GM21717 (cell line): Measurements from ENCODE around the gene TMEM108.

ENCODE experiments used
- ATAC-seq: cut with Tn5 transposase; IDR thresholded peaks from one replicate; pipeline ENCODE4 v1.9.1; 2021; ENCODE audit warnings: mild to moderate bottlenecking, moderate library complexity; ENCODE audit not compliant: unreplicated experiment

The TMEM108 gene

DNA sequence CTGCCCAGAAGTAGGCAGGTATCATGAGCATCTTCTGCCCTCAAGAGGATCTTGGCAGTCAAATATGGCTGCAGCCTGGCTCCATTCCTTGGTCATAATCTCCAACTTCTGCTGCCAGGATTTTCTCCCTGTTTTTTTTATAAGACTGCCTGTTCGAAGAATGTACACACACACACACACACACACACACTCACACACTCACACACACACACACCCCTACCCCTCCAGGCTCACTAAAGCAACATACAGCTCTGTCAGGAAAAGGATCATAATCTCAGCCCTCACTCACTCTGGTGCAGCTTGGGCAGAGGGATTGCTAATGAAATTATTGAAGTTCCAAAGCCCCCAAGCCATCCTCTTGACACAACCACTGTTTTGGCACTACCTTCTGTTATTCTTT, 232.4 kb downstream of the TMEM108 start:
- ATAC-seq = no peak

DNA sequence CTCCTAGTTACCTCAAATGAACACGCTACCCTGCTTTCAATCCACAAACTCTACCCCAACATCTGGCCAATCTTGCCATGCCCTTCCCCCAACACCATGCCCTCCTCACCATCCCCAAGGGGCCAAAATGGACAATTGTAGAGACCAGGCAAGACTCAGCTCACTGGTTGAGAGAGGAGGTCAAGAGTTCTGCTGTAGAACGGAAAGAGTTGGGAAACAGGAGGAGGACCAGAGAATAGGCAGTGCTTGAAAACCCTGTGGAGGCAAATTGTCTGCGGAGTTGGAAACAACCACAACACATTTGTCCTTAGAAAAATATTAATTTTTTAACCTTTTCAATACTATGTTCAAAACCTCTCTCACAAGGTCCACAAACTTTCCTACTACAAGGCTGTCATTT, 232.9 kb downstream of the TMEM108 start:
- ATAC-seq = no peak

DNA sequence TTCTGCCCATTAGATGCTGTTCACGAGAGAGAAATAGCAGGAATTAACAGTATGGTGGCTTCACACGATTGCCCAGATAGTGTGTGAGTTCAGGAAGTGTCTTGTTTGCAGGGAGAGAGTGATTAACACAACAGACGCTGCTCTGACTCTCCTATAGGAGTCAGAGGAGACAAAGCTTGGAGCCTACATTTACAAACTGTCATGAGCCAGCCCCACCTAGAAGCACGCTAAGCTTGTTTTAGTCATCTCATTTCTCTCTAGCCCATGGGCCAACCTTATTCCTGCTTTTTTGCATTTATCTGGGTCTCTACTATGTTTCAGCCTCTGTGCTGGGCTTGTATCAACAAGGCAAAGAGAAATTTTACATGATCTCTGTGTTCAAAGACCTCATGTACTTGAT, 233.3 kb downstream of the TMEM108 start:
- no peak for ATAC-seq

DNA sequence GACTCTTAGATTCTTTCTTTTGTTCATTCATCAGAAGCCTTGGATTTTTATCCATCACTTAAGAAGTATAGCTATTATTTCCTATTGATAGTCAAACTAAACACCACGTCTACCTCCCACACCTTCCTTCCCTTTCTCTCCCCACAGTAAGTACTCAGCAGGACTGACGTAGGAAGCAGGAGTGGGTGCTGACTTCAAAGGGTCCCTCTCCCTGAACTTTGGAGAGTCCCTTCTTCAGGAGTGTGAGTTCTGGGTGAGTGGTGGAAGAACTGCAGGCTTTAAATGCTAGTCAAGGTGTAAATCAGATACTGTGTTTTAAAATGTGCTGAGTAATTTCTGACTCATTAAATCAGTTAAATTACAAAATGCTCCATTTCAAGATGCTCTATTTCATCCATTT, 235.2 kb downstream of the TMEM108 start:
- no peak for ATAC-seq

DNA sequence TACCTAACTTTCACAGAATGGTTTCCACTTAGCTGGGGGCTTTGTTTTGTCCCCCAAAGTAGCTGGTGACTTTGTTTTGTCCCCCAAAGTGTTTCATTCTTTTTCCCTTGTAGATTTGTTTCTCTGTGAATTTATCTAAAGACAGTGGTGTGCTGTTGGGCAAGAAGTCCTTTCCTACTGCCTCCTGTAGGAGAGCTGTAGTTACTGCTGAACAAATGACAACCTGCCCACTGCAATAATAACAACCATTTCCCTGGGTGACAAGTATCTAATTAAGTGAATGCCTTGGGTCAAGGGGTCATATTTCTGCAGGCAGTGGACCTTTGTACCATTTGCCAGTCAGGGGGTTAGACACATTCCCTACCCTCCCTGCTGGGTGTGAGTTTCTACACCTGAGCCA, 236.3 kb downstream of the TMEM108 start:
- no peak for ATAC-seq

DNA sequence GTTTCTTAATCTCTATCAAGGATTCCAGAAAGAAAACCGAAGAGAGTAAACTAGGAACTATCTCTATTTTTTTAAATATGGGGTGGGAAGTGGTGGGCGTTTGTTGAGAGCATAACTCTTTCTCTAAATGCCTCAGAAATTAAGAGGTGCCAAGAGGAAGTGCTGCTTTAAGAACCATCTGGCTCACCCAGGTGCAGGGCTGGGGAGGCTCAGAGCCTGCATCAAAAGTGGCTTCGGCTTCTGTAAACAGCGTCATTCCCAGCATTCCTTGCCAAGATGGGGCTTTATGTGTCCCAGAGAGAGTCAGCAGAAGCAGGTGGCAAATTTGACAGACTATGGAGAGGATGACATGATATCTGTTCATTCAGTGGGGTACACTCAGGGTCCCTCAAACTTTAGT, 238.4 kb downstream of the TMEM108 start:
- no peak for ATAC-seq

DNA sequence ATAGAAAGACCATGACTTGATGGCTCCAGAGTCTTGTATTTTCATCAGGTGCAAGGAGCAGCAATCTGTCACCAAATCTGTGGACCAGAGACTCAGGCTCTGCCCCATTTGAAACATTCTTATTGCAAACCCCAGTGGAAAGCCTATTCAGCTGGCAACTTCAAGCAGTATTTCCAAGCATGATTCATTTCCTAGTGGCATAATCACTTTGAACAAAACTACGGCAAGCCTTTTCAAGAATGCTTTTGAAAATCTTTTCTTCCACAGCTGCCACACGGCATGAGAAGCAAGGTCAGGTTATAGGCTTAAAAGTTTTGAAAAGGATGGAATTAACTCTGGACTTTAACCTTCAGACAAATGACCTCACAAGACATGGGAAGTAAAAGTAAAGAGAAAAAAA, 239.6 kb downstream of the TMEM108 start:
- no peak for ATAC-seq

DNA sequence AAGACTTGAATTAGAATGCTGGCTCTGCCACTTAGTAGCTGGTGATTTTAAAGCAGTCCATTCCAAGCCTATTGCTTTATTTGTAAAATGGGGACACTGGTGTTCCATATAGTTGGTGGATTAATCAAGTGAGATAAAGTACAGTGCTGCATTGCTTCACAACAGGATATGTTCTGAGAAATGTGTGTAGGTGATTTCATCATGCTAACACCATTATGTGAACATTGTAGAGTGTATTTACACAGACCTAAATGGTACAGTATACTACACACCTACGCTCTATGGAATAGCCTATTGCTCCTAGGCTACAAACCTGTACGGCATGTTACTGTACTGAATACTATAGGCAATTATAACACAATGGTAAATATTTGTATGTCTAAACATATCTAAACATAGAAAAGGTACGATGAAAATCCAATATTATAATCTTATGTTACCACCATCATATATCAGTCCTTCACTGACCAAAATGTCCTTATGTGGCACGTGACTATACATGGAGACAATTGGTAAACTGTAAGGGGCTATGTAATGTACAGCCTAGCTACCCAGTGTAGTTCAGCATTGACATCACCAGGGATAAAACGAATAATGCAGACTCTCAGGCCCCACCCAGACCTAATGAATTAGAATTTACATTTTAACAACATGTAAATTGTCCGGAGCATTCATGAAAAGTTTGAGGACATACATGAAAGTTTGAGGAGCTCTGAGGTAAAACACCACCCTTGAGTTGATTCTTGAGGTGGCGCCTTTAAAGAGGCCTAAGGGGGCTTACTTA, 240.3 kb downstream of the TMEM108 start:
- no peak for ATAC-seq

DNA sequence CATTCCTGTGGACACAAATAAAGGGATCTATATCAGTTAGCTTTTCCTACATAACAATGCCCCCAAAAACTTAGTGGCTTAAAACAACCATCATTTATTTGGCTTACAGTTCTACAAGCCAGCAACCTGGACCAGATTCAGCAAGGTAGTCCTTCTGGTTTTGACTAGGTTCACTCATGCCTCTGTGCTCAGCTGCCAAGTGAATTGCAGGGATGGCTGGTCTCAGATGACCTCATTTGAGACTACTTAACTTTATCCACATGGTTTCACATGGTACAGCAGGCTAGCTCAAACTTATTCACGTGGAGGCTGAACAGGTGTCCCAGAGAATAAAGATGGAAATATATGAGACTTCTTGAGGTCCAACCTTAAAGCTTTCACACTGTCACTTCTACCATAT, 242.4 kb downstream of the TMEM108 start:
- no peak for ATAC-seq

DNA sequence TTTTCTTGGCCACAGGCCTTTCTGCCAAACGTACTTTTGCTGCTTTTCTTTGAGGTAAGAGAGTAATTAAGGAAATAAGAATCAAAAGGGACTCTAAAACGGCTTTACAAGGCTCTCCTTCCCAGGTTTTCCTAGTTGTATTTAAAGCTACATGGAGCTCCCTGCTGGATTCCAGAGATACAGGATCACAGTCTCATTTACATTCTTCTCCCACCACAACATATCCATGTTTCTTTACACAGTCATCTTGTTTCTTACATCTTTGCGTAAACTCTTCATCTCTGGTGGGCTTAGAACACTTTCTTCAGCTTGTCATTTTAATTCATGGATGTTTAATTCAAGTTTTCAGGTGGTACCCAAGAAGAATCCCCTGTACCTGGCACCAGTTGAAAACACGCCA, 244.0 kb downstream of the TMEM108 start:
- no peak for ATAC-seq

DNA sequence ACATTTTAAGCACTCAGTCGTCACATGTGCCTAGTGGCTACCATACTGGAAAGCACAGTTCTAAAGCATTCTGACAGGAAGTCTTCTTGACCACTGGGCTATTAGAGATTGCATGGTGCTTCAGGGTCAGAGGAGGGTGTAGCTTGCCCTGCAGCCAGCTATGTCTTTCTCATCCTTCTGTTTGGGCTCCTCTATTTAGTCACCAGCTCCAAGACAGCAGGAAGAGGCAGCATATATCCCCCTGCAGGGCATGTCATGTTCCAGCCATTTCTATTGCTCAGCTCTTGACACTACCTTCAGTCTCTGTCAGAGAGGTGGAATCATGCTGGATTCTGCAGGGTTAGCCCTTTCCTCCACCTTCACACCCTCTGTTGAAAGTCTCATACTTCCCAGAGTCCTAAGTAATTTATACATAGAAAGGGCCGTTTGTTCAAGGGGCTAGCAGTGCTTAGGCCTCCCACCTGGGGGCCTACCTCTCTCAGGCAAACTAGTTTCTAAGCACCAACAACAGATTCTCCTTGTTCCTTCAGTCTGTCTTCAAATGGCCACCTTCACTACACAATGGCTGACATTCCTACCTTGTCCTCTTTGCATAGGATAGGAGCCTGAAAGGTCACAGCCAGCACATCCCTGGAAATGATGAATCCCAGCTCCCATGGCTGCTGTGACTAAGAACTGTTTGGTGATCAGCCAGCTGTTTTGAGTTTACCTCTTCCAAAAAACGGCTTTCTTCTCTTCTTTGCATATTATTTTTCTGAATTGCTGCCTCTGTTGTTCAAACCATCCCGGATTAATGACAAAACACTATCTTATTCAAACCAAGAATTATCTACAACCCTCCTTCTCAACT, 246.0 kb downstream of the TMEM108 start:
- no peak for ATAC-seq

DNA sequence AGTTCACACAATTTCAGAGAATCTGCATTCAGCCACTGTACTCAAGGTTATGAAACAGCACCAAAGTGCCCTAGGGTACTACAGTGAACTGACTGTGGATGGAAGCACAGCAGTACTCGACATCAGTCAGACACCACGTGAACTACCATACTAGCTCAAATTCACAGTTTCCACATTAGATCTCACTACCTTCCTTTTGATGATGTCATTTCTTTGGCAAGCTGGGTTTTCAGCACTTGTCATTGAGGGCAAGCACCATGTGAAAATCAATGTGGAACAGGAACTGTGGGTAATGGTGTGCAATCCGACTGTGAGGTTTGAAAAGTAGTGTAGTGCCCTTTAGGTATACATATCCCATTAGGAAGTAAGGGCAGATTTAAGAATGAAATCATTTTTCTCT, 251.1 kb downstream of the TMEM108 start:
- ATAC-seq = no peak

DNA sequence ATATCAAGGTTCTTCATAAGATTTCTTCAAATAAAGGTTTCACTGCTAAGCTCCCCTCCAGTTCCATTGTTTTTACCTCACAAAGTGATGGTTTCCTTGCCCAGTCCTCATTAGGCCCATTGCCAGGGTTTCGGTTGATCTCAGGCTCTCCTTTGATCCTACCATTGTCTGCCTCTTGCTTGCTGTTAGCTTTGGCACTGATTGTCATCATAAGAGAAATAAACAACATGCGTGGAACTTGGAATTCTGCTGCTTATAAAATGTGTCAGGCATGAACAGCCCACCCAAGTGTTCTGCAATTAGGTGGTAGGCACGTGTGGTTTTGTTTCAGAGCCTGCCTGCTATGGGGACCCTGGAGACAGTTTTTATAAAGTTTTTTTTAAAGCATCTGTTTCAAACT, 254.1 kb downstream of the TMEM108 start:
- ATAC-seq = no peak

DNA sequence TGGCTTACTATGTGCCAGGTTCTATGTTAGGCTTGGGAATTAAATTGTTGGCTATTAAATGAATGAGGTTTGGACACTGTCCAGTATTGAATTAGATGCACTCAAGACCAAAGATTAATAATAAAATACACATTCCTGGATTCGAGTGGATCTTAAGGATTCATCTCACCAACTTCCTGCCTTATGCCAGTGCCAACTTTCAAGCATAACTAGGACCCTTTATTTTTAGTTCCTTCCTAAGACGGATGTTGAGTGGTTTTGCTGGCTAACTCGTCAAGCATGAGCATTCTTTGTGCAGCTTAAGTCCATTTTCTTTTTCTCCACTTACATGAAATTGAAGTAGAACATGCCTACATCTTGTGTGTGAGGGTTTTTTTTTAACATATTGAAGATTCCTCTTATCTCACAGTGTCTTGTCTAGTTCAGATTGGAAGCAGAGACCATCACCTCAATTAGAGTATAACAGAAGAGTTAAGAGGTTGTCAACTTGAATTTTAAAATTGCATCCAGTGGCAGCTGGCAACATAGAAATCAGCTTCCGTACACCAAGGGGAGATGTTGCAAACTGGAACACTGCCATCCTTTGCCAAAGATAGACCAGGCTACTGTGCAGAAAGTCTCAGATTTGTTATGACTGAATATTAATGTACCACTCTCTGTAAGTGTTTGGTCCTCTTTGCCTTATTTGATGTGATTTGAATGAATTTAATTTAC, 255.4 kb downstream of the TMEM108 start:
- no peak for ATAC-seq

DNA sequence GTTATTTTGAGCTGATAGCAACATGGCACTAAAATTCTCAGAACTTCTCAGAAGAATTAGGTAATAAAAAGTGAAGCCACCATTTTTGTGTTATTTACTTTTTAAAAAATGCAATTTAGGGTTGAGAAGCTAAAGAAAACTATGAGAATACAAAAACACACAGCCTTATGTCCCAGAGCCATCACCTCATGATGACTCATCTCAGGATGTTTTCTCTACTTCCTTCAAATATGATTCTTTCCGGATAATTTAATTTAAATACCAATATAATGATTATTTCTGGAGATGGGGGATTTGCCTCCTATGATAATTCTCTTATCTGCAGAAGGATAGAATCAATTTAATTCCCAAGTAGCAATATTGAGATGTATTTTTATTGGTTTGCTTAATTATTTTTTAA, 256.1 kb downstream of the TMEM108 start:
- no peak for ATAC-seq

DNA sequence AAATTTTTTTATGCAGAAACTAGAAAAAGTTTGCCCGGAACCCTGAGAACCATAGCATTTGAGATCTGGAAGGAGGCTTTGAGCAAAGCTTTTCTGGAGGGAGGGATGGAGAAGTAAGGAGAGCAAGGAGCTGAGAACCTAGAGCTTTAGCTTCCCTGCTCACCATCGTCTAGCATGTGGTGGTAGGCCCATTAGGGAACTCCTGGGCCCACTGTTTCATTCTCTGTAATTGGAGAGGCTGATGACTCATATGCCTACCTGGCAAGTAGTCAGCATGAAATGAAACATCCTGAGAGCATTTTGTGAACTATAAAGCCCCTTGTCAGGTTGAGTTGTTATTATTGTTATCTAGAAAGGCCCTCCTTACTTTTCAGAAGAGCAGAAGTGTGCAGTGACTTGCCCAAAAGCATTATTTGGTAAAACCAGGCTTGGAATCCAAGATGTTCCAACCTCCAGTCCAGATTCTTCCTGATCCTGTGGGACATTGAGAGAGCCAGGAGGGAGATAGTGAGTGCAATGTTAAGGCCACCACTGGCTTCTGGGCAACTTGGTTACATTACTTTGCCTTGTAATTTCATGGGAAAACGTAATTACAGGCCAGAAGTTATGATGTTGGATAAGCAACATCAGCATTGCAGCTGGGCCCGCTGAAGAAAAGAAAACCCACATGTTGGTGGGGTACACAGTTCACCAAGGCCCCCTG, 257.2 kb downstream of the TMEM108 start:
- peak; percentile 88 for ATAC-seq

DNA sequence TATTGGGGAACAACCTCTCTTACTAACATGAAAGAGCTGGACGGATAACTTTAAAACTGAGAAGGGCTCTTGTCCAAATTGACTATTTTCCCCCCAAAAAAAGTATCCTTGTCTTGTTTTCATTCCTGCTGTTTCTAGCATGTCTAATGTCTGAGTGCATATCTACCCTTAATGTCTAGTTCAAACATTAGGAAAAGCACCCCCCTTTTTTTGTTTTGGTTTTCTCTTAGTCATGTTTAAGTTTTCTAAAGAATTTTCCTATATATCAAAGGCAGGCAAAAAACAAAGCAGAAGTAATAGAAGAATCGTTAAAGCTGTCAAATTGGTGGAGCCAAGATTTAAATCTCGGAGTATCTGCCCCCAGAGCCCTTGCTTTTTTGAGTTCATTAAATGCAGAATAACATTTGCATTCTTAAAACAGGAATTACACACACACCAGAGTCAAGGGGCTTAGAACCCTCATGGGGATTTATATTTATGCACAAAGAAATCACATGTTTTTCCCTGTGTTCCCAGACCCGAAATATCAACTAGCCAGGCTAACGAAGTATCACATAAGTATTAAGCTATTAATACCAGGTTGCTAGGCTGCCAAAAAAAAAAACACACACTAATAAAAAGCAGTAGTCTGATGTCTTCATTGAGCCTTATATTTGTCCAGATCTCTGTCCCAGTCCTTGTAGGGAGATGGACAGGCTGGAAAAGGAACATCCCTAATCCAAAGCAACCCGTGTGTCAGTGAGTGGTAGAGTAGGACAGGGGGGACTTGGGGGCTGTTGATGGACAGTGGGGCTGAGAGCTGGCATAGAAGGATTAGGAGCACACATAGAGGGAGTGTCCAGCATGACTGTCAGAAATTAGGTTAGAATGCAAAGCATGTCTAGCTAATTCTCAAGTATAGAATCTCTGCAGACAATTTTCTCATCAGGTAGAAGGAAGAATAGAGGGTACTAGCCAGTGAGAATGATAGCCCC, 258.0 kb downstream of the TMEM108 start:
- ATAC-seq = no peak

DNA sequence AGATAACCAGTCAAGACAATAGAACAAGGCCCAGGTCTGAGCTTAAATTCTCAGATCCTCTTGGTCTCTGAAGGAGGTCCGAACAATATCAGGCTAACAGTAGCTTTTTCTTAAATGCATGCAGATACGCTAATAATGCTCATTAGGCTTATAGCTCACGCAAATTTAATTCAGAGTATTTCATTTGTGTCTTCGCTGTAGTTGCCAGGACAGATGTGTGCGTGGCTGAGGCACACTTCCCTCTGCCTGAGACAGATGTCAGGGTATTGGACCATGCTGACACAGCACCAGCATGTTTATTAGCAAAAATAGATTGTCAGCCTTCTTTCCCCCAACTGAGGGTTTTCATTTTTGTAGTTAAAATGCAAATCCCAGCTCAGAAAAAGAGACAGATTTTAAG, 258.8 kb downstream of the TMEM108 start:
- no peak for ATAC-seq

DNA sequence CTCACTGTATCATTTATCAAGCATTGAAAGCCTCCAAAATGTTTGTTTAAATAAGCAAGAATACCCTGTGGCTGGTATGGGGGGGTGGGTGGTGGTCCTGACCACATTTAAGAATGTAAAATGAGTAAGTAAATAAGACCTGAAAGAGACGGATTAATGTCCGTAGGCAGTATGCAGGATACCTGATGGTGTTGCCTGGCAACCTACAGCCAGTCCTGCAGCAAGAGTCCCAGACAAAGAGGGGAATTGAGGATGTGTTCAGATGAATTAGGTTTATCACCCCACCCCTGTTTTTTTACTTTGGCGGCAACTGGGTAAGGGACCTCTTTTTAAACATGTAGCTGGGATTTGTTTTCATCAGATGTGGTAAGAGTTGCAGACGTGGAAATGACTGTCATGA, 261.9 kb downstream of the TMEM108 start:
- no peak for ATAC-seq

DNA sequence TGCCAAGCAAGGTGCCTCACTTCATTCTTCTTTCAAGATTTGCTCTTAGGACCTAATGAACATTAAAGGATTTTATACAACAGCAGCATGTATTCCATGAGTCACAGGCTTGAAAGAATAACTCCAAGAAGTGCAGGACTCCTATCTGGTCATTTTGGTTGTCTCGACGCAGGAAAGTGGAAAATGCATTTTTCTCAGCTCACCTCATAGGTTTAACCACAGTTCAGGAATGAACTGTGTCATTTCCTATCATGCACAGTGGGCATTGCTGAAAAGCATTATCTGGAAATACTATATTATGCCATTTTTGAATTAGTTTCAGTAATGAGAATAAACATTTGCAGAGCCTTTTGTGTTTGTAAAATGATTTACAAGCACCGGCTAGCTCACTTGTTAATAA, 263.0 kb downstream of the TMEM108 start:
- ATAC-seq = no peak
